GM18502 (cell line): ENCODE results near the gene ARHGAP6.

Source experiments
- ATAC-seq: cut with Tn5 transposase; IDR thresholded peaks from one replicate; pipeline ENCODE4 v1.9.1; 2021; ENCODE audit warnings: mild to moderate bottlenecking; ENCODE audit not compliant: unreplicated experiment, poor library complexity

ARHGAP6 gene

GRCh38 chrX:11209798-11210414 lies 455.8 kb downstream of the ARHGAP6 start:
- ATAC-seq, result no peak

DNA sequence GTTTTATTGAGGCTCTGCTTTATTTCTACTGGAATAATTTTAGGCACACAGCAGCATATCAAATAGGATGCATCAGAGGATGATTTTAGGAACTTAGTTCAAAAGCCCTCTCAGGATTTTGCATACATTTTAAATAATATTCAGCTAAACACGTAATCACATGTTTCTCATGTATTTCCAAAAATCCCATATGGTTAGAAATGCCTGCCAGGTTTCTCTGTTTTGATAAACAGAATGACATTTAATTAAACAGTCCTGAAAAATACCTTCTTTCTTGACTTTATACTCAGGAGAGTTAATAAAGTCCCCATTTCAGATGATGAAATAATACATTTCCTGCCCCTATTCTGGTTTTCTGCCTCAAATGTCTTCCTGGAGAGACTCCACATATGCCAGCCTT lies 459.0 kb downstream of the ARHGAP6 start:
- ATAC-seq, result no peak

DNA sequence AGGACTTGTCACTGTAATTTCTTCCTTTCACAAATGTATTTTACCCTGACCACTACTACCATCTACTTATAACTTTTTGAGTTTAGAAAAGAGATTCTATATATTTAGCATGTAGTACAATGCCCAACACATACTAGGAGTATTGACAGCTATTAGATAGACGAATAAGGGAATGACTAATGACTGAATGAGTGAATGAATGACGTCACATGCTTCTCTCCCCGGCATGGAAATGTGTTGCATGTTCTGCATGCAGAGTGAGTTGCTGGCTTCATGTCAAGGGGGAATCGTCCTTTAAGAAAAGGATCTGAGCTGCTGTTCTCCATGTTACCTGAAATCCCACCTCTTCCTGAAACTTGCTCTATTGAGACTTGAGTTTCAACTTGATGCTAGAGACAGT lies 459.9 kb downstream of the ARHGAP6 start:
- no peak for ATAC-seq

GRCh38 chrX:11197671-11198070 lies 468.0 kb downstream of the ARHGAP6 start:
- ATAC-seq, result no peak

DNA sequence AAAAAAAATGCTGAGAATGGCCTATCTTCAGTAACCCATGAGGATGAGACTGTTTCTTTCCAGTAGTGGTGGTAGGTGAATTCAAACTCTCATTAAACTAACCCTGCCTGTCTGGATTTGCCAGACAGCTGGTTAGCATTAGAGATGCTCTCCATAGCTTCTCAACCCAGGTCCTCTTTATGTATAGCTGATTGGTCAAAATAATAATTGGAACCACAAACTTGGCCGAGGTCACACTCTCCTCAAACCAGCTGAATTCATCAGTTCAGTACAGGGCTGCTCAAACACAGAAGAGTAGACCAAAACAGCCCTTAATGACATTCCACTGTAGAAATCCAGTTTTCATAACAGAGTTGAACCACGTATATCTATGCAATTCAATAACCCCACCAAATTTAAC lies 469.2 kb downstream of the ARHGAP6 start:
- no peak for ATAC-seq

- ATAC-seq, result no peak
Observed at GRCh38 chrX:11193035-11193469, 472.7 kb downstream of the ARHGAP6 start.

- ATAC-seq, result no peak
Observed at GRCh38 chrX:11190745-11191510, 474.8 kb downstream of the ARHGAP6 start.

DNA sequence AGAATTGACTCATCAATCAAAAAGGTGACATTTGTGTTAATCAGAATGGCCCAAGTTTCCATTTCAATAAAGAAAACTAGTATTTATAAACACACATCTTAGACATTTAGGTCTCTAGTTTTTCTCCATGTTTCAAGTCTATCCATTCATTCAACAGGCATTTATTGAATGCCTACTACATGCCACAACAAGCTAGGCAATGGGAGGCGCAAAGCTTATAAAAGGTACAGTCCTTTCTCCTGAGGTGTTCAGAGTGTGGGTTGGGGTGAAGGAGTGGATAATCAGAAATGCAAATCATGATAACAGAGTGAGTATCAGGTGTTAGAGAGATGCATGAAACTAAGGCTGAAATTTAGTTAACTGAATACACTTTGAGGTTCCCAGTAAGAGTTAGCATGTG lies 476.6 kb downstream of the ARHGAP6 start:
- no peak for ATAC-seq

DNA sequence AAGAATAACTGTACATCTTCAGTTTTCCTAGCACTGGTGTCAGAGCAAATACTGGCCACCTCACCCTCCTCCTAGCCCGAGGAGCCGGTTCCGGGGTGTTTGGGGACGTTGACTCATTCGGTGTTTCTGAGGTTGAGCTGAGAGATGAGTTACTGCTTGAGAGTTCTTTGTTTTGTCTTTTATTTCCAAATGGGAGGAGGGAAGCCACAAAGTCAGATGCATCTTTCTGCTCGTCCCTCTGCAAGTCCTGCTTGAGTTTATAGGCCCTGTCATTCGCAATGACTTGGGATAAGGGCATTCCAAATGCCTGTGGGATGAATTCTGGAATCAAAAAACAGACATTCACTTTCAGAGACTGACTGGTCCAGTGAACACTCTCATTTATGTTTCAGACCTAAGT lies 477.1 kb downstream of the ARHGAP6 start:
- no peak for ATAC-seq

GRCh38 chrX:11187001-11187400 lies 478.7 kb downstream of the ARHGAP6 start:
- ATAC-seq, result no peak

DNA sequence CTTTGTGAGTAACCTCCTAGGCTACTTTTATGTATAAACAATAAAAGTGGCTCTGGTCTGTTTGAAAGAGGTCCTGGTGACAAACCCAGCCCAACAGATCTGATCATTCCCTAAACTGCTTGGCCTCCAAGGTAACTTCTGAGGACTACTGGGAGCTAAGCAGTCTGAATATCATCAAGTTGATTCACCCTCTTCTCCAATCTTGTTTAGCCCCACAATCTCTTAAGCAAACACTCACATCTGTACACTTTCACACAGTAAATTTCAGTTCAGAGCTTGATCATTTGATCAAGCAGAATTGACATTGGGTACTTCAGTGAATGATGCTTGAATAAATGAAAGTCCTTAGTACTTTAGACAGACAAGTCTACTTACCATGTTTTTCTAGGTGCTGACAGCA lies 479.9 kb downstream of the ARHGAP6 start:
- ATAC-seq, result no peak

DNA sequence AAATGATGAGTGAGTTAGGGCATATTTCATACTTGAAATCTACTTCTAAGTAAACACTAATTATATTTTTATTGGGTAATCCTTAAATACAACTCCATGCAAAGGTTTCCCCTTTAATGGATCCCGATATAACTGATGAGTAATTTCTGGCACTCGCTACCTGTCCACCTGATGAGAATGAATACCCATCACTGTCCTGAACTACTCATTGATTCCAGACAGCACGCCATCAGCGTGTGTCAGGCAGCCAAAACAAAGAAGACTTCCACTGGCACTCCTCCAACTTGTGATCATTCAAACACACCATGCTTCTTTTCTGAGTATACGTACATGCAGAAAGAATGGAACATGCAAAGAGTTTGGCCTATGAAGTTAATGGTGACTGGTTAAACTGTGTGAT lies 485.1 kb downstream of the ARHGAP6 start:
- no peak for ATAC-seq

GRCh38 chrX:11172415-11172814 lies 493.3 kb downstream of the ARHGAP6 start:
- ATAC-seq, result no peak

GRCh38 chrX:11171956-11172355 lies 493.8 kb downstream of the ARHGAP6 start:
- no peak for ATAC-seq

- ATAC-seq, result no peak
Observed at GRCh38 chrX:11164433-11164832, 501.3 kb downstream of the ARHGAP6 start.

- no peak for ATAC-seq
Observed at GRCh38 chrX:11159149-11159548, 506.6 kb downstream of the ARHGAP6 start.

DNA sequence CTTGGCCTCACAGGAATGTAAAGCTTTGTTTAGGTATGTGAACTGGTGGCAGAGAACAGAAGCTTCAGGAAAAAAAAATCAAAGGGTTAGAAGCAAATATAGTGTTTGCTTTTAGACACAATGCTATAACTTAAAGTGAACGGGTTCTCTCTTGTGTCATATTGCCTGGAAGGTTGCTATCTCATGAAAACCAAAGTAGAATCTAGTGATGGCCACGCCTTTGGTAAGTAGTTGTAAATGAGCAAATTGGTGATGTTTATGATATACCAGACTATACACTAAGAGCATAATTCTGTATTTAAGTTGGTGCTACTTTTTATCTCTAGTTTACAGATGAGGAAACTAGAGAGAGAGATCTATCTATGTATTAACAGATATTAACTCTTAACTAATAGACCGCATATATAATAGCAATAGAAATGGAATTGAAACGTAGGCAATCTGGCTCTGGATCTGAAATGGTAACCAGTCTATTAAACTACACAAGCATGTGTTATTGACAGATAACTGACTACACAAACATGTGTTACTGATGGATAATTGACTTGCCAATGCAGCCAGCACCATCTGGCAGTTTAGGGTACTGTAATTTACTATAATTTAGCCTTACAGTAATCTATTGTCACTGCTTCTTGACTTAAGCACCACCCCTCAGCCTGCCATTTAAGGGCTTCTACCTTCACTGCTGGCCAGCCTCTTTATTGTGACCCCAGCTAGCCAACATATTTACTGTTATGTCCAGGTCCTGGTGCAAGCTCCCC lies 513.7 kb downstream of the ARHGAP6 start:
- no peak for ATAC-seq

- ATAC-seq, result no peak
Observed at GRCh38 chrX:11148401-11148800, 517.3 kb downstream of the ARHGAP6 start.

DNA sequence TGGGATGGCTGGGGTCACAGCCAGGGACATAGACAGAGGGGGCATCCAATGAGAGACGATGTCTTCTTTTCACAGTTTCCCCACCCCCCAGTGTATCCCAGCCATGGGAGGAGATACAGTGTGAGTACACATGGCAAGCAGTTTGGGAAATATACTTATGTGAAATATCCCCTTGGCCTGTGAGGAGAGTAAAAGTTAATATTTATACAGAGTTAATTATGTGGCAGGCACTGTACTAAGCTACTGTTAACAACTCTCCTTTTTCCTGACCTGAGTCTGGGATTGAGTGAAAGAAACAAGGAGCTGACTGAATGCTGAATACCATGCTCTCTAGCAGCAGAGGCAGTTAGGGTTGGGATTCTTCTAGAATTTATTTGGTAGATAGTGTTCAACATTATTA lies 519.3 kb downstream of the ARHGAP6 start:
- no peak for ATAC-seq

DNA sequence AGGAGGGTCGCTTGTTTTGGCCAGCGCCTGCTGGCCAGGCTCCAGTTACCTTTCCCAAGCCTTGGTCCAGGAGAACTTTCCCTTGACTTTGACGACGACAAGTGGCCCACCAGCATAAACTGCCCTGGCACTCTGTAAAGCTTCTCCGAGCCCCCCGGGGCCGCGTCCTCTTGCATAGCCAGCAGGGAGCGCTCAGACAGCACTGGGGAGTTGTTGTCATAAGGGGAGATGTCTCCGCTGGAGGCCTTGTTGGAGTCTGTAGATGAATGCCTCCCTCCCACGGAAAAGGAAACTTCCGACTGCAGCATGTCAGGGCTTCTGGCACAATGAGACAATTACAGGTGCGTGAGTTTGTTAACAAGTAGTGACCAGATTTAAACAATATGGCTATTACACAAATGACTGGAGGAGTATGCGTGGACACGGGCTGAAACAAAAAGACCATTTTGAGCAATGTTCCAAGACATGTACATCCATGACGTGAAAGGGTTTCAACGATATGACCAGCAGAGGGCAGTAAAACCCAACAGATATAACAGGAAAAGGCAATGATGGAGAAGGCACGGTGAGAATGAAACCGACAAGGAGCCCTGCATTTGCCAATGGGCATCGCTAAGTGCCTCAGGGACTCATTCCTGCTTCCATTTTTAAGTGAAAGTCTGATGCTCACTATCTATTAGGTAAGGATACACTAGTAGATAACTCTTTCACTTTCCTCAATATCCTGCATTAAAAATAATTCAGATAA lies 521.6 kb downstream of the ARHGAP6 start:
- ATAC-seq, result peak; percentile 86
